Measurements from ENCODE around the gene DIAPH3. TPM values are rescaled to one million over a fixed set of nuclear protein-coding genes. Genes with fewer than 3 reads are reported as not detected.

Gene DIAPH3
- total RNA-seq, 1 donor from 2014 or later, result 24.1 TPM

GRCh38 chr13:60080850-60081249, 82.9 kb downstream of the DIAPH3 start:
- Mint-ChIP-seq H3K27ac (ENCODE audit: unreplicated experiment) (no peak overlapping the region), H3K9me3 (ENCODE audit: low read depth) (peaks cover 15% of the 10 kb centered on the region), H3K4me3 (ENCODE audit: unreplicated experiment) (no peak overlapping the region), H3K27me3 (ENCODE audit: low read depth) (no peaks in the 10 kb centered on the region), H3K4me1 (ENCODE audit: low read depth) (peaks cover 3% of the 10 kb centered on the region), H3K36me3 (ENCODE audit: low read depth) (peaks cover 7% of the 10 kb centered on the region)
- TF ChIP-seq CTCF (IDR thresholded peaks at IDR 0.05), result no peak
- DNase-seq (ENCODE audit: low spot score), result no peak

DNA sequence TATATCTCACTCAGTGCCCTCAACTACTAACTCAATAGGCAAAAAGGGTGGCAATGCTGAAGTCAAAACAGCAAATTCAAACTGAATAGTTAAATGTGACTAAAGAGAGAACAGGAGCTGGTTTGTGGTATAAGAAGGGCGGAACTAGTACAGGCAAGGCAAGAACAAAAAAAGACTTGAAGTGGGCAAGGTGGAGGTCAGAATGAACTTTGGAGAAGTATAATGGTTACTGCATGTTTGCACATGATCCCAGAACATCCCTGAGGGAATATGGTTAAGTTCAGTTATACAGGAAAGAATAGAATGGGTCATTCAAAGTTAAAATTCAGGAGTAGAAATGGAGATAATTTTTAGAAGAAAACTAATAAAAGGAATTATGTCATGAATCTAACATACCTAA, 85.5 kb downstream of the DIAPH3 start:
- H3K4me1 Mint-ChIP-seq (ENCODE audit: low read depth), result peaks cover 3% of the 10 kb centered on the region
- H3K9me3 Mint-ChIP-seq (ENCODE audit: low read depth), result peaks cover 15% of the 10 kb centered on the region
- no peaks in the 10 kb centered on the region for H3K27me3 Mint-ChIP-seq (ENCODE audit: low read depth)
- H3K36me3 Mint-ChIP-seq (ENCODE audit: low read depth), result peaks cover 11% of the 10 kb centered on the region
- no peak overlapping the region for H3K27ac Mint-ChIP-seq (ENCODE audit: unreplicated experiment)
- no peak for TF ChIP-seq CTCF (IDR thresholded peaks at IDR 0.05)
- no peak for DNase-seq (ENCODE audit: low spot score)
- no peak overlapping the region for H3K4me3 Mint-ChIP-seq (ENCODE audit: unreplicated experiment)

GRCh38 chr13:60075850-60076249, 87.9 kb downstream of the DIAPH3 start:
- Mint-ChIP-seq H3K4me3 (ENCODE audit: unreplicated experiment) (no peak overlapping the region), H3K9me3 (ENCODE audit: low read depth) (no peaks in the 10 kb centered on the region), H3K4me1 (ENCODE audit: low read depth) (no peaks in the 10 kb centered on the region), H3K27ac (ENCODE audit: unreplicated experiment) (no peak overlapping the region), H3K27me3 (ENCODE audit: low read depth) (no peaks in the 10 kb centered on the region), H3K36me3 (ENCODE audit: low read depth) (peaks cover 6% of the 10 kb centered on the region)
- DNase-seq (ENCODE audit: low spot score), result no peak
- TF ChIP-seq CTCF (IDR thresholded peaks at IDR 0.05), result no peak

GRCh38 chr13:60074397-60074796, 89.3 kb downstream of the DIAPH3 start:
- H3K9me3 Mint-ChIP-seq (ENCODE audit: low read depth), result peaks cover 9% of the 10 kb centered on the region
- DNase-seq (ENCODE audit: low spot score), result no peak
- no peak for TF ChIP-seq CTCF (IDR thresholded peaks at IDR 0.05)
- no peaks in the 10 kb centered on the region for H3K27me3 Mint-ChIP-seq (ENCODE audit: low read depth)
- no peaks in the 10 kb centered on the region for H3K4me1 Mint-ChIP-seq (ENCODE audit: low read depth)
- no peak overlapping the region for H3K4me3 Mint-ChIP-seq (ENCODE audit: unreplicated experiment)
- H3K36me3 Mint-ChIP-seq (ENCODE audit: low read depth), result peaks cover 12% of the 10 kb centered on the region
- H3K27ac Mint-ChIP-seq (ENCODE audit: unreplicated experiment), result no peak overlapping the region

GRCh38 chr13:60066226-60066625, 97.5 kb downstream of the DIAPH3 start:
- peaks cover 9% of the 10 kb centered on the region for H3K36me3 Mint-ChIP-seq (ENCODE audit: low read depth)
- H3K27ac Mint-ChIP-seq (ENCODE audit: unreplicated experiment), result no peak overlapping the region
- no peak for DNase-seq (ENCODE audit: low spot score)
- no peaks in the 10 kb centered on the region for H3K4me1 Mint-ChIP-seq (ENCODE audit: low read depth)
- no peaks in the 10 kb centered on the region for H3K27me3 Mint-ChIP-seq (ENCODE audit: low read depth)
- peaks cover 23% of the 10 kb centered on the region for H3K9me3 Mint-ChIP-seq (ENCODE audit: low read depth)
- no peak overlapping the region for H3K4me3 Mint-ChIP-seq (ENCODE audit: unreplicated experiment)
- TF ChIP-seq CTCF (IDR thresholded peaks at IDR 0.05), result no peak

Data from chondrocyte (in vitro differentiated cells).